HCT116 (cell line): ENCODE data around the gene HSPB7. TPM values are rescaled to one million over a fixed set of nuclear protein-coding genes. Genes with fewer than 3 reads are reported as not detected.
"Not testable (repeated sequence)": the region's sequence is repeated elsewhere in the genome, so short reads cannot be mapped to it uniquely, and the experiment has no call there.

Experiments used
- ATAC-seq: fragments of 200-7000 bp; cut with Tn5 transposase; 2 replicates; pipeline ENCODE4 v1.9.1; 2020; ENCODE audit warnings: mild to moderate bottlenecking, moderate library complexity
- BruUV-seq: library from RNA; stranded (reverse); fragments of 400-500 nt; replicated peaks from 2 replicates; lab custom pipeline; 2021; lab: Mats Ljungman, UMichigan
- CTCF ChIA-PET: fragments of 300-600 bp; sonication (Branson Sonifier 250); formaldehyde crosslinking; loops from one replicate; lab custom pipeline; 2021; ENCODE audit warnings: antibody characterized with exemption; lab: Charles Lee
- POLR2A ChIA-PET: fragments of 300-600, 350-600 bp; sonication (Branson Sonifier 250); formaldehyde crosslinking; loops from one replicate; lab custom pipeline; 2021; ENCODE audit warnings: antibody characterized with exemption; lab: Charles Lee
- RAD21 ChIA-PET, 2 experiments: fragments of 300-600 bp; sonication (Branson Sonifier 250); formaldehyde crosslinking; loops; one replicate each; lab custom pipeline; 2023; ENCODE audit warnings: low total read pairs in 2 of 2; ENCODE audit not compliant: uncharacterized antibody in 2 of 2, unreplicated experiment in 2 of 2, low non-redundant PET in 1 of 2; lab: Charles Lee
- DNase-seq: peaks from one replicate; pipeline ENCODE4 v3.0.0-alpha.2; 2010; ENCODE audit warnings: low read depth, low spot score
- H2AFZ ChIP-seq: fragments of 200-600 bp; shearing (Covaris generic), sonication (generic); 2 replicates; pipeline ENCODE4 v1.6.1; 2017; ENCODE audit warnings: low read depth, mixed run types, mixed read lengths, antibody characterized with exemption, low read length; ENCODE audit not compliant: poor library complexity, severe bottlenecking
- H3K27ac ChIP-seq: 2 replicates; pipeline ENCODE4 v1.5.1; 2012; ENCODE audit warnings: low read depth, low read length
- H3K27me3 ChIP-seq: fragments of 200-600 bp; sonication (generic); 2 replicates; pipeline ENCODE4 v1.6.1; 2016; ENCODE audit warnings: mixed run types, low read length, mixed read lengths; ENCODE audit not compliant: insufficient read depth
- H3K36me3 ChIP-seq, 2 experiments: fragments of 200-500 bp in 1 of 2; fragments of 200-600 bp in 1 of 2; sonication (Bioruptor generic) in 1 of 2; sonication (generic) in 1 of 2; 2 replicates each; pipeline versions ENCODE4 v1.5.1 to v1.6.1; 2014 to 2016; ENCODE audit warnings: low read length in 2 of 2, inconsistent platforms in 1 of 2, mixed read lengths in 1 of 2, mixed run types in 1 of 2; ENCODE audit not compliant: insufficient read depth in 2 of 2, control insufficient read depth in 1 of 2
- H3K4me1 ChIP-seq, 2 experiments: fragments of 200-600 bp in 1 of 2; sonication (generic) in 1 of 2; 2 replicates each; pipeline versions ENCODE4 v1.5.1 to v1.6.1; 2012 to 2017; ENCODE audit warnings: low read length in 2 of 2, inconsistent platforms in 1 of 2, mild to moderate bottlenecking in 1 of 2, mixed read lengths in 1 of 2, mixed run types in 1 of 2, moderate library complexity in 1 of 2; ENCODE audit not compliant: insufficient read depth in 2 of 2, control insufficient read depth in 1 of 2
- H3K4me2 ChIP-seq: fragments of 200-600 bp; sonication (generic); 2 replicates; pipeline ENCODE4 v1.6.1; 2017; ENCODE audit warnings: mixed run types, low read length, mixed read lengths
- H3K4me3 ChIP-seq, 2 experiments: fragments of 200-600 bp in 1 of 2; sonication (generic) in 1 of 2; replicated peaks in 1 of 2; 2 replicates each; pipeline ENCODE4 v1.5.1; 2011 to 2016; ENCODE audit warnings: low read length in 2 of 2, control low read depth in 1 of 2, low read depth in 1 of 2, mild to moderate bottlenecking in 1 of 2, mixed read lengths in 1 of 2, mixed run types in 1 of 2
- H3K79me2 ChIP-seq: fragments of 200-600 bp; sonication (generic); 2 replicates; pipeline ENCODE4 v1.6.1; 2017; ENCODE audit warnings: mild to moderate bottlenecking, mixed run types, low read length, moderate library complexity, mixed read lengths; ENCODE audit not compliant: insufficient read depth
- H3K9ac ChIP-seq: fragments of 200-600 bp; sonication (generic); 2 replicates; pipeline ENCODE4 v1.6.1; 2016; ENCODE audit warnings: low read length, mixed read lengths
- H3K9me2 ChIP-seq: fragments of 200-600 bp; sonication (generic), shearing (Covaris generic); 2 replicates; pipeline ENCODE4 v1.6.1; 2017; ENCODE audit warnings: mixed run types, mild to moderate bottlenecking, moderate library complexity; ENCODE audit not compliant: insufficient read depth
- H3K9me3 ChIP-seq, 2 experiments: fragments of 200-500 bp in 1 of 2; fragments of 200-600 bp in 1 of 2; sonication (Bioruptor generic) in 1 of 2; sonication (generic) in 1 of 2; 2 replicates each; pipeline ENCODE4 v1.6.1; 2014 to 2017; ENCODE audit warnings: low read length in 2 of 2, mixed read lengths in 2 of 2, inconsistent platforms in 1 of 2, low read depth in 1 of 2, mild to moderate bottlenecking in 1 of 2, mixed run types in 1 of 2, moderate library complexity in 1 of 2; ENCODE audit not compliant: control insufficient read depth in 1 of 2, insufficient read depth in 1 of 2
- H4K20me1 ChIP-seq: fragments of 200-600 bp; sonication (generic), shearing (Covaris generic); 2 replicates; pipeline ENCODE4 v1.6.1; 2017; ENCODE audit warnings: mixed run types, mild to moderate bottlenecking, moderate library complexity; ENCODE audit not compliant: insufficient read depth
- CEBPB ChIP-seq: IDR thresholded peaks from 2 replicates; pipeline ENCODE4 v1.6.1; 2012; ENCODE audit warnings: low read depth
- EGR1 ChIP-seq: IDR thresholded peaks from 2 replicates; pipeline ENCODE4 v1.6.1; 2012; ENCODE audit warnings: low read depth
- FOSL1 ChIP-seq: IDR thresholded peaks from 2 replicates; pipeline ENCODE4 v1.6.1; 2012; ENCODE audit warnings: low read depth
- MAX ChIP-seq: IDR thresholded peaks from 2 replicates; pipeline ENCODE4 v1.6.1; 2012
- POLR2AphosphoS5 ChIP-seq: IDR thresholded peaks from 2 replicates; pipeline ENCODE4 v1.6.1; 2011; ENCODE audit warnings: mild to moderate bottlenecking, low read depth, low read length, moderate library complexity
- REST ChIP-seq: IDR thresholded peaks from 2 replicates; pipeline ENCODE4 v1.6.1; 2012; ENCODE audit warnings: low read depth
- SP1 ChIP-seq: IDR thresholded peaks from 2 replicates; pipeline ENCODE4 v1.6.1; 2012; ENCODE audit warnings: low read depth
- intact Hi-C: fragments of 100-400 bp; cut with micrococcal nuclease; formaldehyde crosslinking; loops from 2 replicates; pipeline ENCODE4 v1.10.0; 2022
- total RNA-seq: library from RNA; stranded (reverse); gene quantifications from one replicate; pipeline ENCODE4 v1.2.1, GENCODE V29; 2021; ENCODE audit not compliant: unreplicated experiment
- TF ChIP-seq, protein P1 (sequence below), 3 experiments: fragments of 200-600 bp in 1 of 3; sonication (generic) in 1 of 3; IDR thresholded peaks in 2 of 3; conservative IDR thresholded peaks in 1 of 3; 2 replicates each; pipeline ENCODE4 v1.5.1; 2012 to 2017; ENCODE audit warnings: low read depth in 2 of 3, low read length in 2 of 3, antibody characterized with exemption in 1 of 3, borderline replicate concordance in 1 of 3, control low read depth in 1 of 3, mild to moderate bottlenecking in 1 of 3, mixed read lengths in 1 of 3, mixed run types in 1 of 3, moderate library complexity in 1 of 3; ENCODE audit not compliant: insufficient read depth in 1 of 3

The HSPB7 gene
- total RNA-seq, 1 experiment from 2014 or later, result 0.27 TPM

GRCh38 chr1:16005597-16005996, 12.2 kb downstream of the HSPB7 start:
- DNase-seq (no peak), ATAC-seq (no peak)
- no peak overlapping the region for H3K9ac ChIP-seq
- H3K27ac ChIP-seq, result no peak overlapping the region
- ChIA-PET CTCF (no interaction called here), POLR2A (no interaction called here), RAD21 (no interaction called here)
- H3K79me2 ChIP-seq, result no peaks in the 10 kb centered on the region
- H3K36me3 ChIP-seq, result no peaks in the 10 kb centered on the region
- H3K4me3 ChIP-seq, result no peak overlapping the region
- TF ChIP-seq CEBPB, result no peak
- TF ChIP-seq SP1, result no peak
- H2AFZ ChIP-seq, result no peak overlapping the region
- no peaks in the 10 kb centered on the region for H3K9me3 ChIP-seq
- no peaks in the 10 kb centered on the region for H3K27me3 ChIP-seq
- intact Hi-C loops, result loop anchor here (10.0 kb wide), 1 partner anchor 179 kb away; no protein-coding TSS in a partner anchor
- no peaks in the 10 kb centered on the region for H4K20me1 ChIP-seq
- H3K4me1 ChIP-seq, result peaks cover 0 to 5% of the 10 kb centered on the region in 2 experiments; a peak in 1 of 4 replicates
- no TSS peak for BruUV-seq
- no peaks in the 10 kb centered on the region for H3K9me2 ChIP-seq
- no peak overlapping the region for H3K4me2 ChIP-seq

GRCh38 chr1:16001274-16001673, 16.6 kb downstream of the HSPB7 start:
- POLR2A ChIA-PET, H3K27me3 ChIP-seq, H4K20me1 ChIP-seq, H3K79me2 ChIP-seq, H3K9me2 ChIP-seq, BruUV-seq, DNase-seq, H3K4me1 ChIP-seq, CTCF ChIA-PET, H2AFZ ChIP-seq, H3K27ac ChIP-seq, H3K4me3 ChIP-seq, RAD21 ChIA-PET, H3K9me3 ChIP-seq, H3K9ac ChIP-seq, H3K4me2 ChIP-seq, ATAC-seq, H3K36me3 ChIP-seq: not testable (repeated sequence)
- intact Hi-C loops, result loop anchor here (10.0 kb wide), 1 partner anchor 184 kb away; no protein-coding TSS in a partner anchor

DNA sequence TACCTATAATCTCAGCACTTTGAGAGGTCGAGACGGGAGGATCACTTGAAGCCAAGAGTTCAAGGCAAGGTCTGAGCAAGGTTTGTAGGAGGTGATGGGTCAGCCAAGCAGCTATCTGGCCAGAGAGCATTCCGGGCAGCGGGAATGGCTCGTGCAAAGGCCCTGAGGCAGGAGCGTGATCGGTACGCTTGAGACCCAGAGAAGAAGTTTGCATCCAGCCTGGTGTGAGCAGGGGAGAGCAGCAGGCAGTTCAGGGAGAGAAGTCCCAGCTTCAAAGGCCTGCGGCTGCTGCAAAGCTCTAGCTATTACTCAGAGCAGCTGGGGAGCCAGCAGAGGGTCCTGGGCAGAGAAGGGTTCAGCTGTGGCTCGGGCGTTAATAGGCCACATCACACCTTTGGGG, 18.9 kb downstream of the HSPB7 start:
- RAD21 ChIA-PET, result no interaction called here
- CTCF ChIA-PET, result no interaction called here
- H3K9ac ChIP-seq, result no peak overlapping the region
- no peak for TF ChIP-seq POLR2AphosphoS5
- no peak for TF ChIP-seq EGR1
- TF ChIP-seq FOSL1, result no peak
- no peak for TF ChIP-seq REST
- TF ChIP-seq, protein P1, sequence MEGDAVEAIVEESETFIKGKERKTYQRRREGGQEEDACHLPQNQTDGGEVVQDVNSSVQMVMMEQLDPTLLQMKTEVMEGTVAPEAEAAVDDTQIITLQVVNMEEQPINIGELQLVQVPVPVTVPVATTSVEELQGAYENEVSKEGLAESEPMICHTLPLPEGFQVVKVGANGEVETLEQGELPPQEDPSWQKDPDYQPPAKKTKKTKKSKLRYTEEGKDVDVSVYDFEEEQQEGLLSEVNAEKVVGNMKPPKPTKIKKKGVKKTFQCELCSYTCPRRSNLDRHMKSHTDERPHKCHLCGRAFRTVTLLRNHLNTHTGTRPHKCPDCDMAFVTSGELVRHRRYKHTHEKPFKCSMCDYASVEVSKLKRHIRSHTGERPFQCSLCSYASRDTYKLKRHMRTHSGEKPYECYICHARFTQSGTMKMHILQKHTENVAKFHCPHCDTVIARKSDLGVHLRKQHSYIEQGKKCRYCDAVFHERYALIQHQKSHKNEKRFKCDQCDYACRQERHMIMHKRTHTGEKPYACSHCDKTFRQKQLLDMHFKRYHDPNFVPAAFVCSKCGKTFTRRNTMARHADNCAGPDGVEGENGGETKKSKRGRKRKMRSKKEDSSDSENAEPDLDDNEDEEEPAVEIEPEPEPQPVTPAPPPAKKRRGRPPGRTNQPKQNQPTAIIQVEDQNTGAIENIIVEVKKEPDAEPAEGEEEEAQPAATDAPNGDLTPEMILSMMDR (IDR thresholded peaks at IDR 0.05 in 2 of 3, conservative IDR thresholded peaks at IDR 0.05 in 1 of 3; ENCODE audit: borderline replicate concordance in 1 of 3, insufficient read depth in 1 of 3, low read depth in 2 of 3, low read length in 2 of 3), result no peak
- no peak for TF ChIP-seq MAX

More for the DNA sequence above, 18.9 kb downstream of the HSPB7 start:
- H4K20me1 ChIP-seq, result no peaks in the 10 kb centered on the region
- no peaks in the 10 kb centered on the region for H3K9me2 ChIP-seq
- no TSS peak for BruUV-seq
- no peaks in the 10 kb centered on the region for H3K36me3 ChIP-seq
- H3K79me2 ChIP-seq, result no peaks in the 10 kb centered on the region
- no peaks in the 10 kb centered on the region for H3K4me1 ChIP-seq
- no peaks in the 10 kb centered on the region for H3K9me3 ChIP-seq
- no peak for ATAC-seq
- no peaks in the 10 kb centered on the region for H3K27me3 ChIP-seq
- POLR2A ChIA-PET, result no interaction called here
- DNase-seq, result no peak
- H3K4me2 ChIP-seq, result no peak overlapping the region
- H3K27ac ChIP-seq, result no peak overlapping the region
- intact Hi-C loops, result no loop called here
- H2AFZ ChIP-seq, result no peak overlapping the region
- H3K4me3 ChIP-seq, result no peak overlapping the region
